ENCODE results near the gene SCYL1. TPM values are rescaled to one million over a fixed set of nuclear protein-coding genes. Genes with fewer than 3 reads are reported as not detected.
A peak's percentile ranks its signal among the peaks of the same experiment; 100 is the strongest.

SCYL1 gene
- total RNA-seq, 1 experiment from 2014 or later = 54.7 TPM

DNA sequence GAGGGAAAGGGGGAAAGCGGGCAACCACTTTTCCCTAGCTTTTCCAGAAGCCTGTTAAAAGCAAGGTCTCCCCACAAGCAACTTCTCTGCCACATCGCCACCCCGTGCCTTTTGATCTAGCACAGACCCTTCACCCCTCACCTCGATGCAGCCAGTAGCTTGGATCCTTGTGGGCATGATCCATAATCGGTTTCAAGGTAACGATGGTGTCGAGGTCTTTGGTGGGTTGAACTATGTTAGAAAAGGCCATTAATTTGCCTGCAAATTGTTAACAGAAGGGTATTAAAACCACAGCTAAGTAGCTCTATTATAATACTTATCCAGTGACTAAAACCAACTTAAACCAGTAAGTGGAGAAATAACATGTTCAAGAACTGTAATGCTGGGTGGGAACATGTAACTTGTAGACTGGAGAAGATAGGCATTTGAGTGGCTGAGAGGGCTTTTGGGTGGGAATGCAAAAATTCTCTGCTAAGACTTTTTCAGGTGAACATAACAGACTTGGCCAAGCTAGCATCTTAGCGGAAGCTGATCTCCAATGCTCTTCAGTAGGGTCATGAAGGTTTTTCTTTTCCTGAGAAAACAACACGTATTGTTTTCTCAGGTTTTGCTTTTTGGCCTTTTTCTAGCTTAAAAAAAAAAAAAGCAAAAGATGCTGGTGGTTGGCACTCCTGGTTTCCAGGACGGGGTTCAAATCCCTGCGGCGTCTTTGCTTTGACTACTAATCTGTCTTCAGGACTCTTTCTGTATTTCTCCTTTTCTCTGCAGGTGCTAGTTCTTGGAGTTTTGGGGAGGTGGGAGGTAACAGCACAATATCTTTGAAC, 19.2 kb upstream of the SCYL1 start:
- Mint-ChIP-seq H3K27me3 (ENCODE audit: low read depth) (no peaks in the 10 kb centered on the region), H3K36me3 (ENCODE audit: insufficient read depth in 1 of 3, low read depth in 3 of 3) (peaks cover 0 to 33% (median 31%) of the 10 kb centered on the region in 3 experiments; a peak in 5 of 7 replicates), H3K9me3 (peaks cover 2 to 3% of the 10 kb centered on the region in 2 experiments; a peak in 3 of 5 replicates), H3K4me1 (peaks cover 38 to 39% of the 10 kb centered on the region in 2 experiments), H3K4me3 (peak overlapping the region; percentile 26 to 64; a peak in 4 of 5 replicates), H3K27ac (peak overlapping the region in 1 of 3 experiments; percentile 91; a peak in 2 of 7 replicates)
- Histone ChIP-seq H3K56ac (ENCODE audit: insufficient read length, low read depth, low read length) (no peak overlapping the region), H3K79me1 (ENCODE audit: insufficient read depth, low read depth, low read length, poor library complexity, severe bottlenecking) (no peaks in the 10 kb centered on the region), H4K8ac (replicated peaks; ENCODE audit: insufficient read length, low read depth, low read length) (no peak overlapping the region), H3K4ac (ENCODE audit: low read depth, low read length) (no peak overlapping the region), H4K91ac (ENCODE audit: insufficient read length, low read depth, low read length) (no peak overlapping the region), H3K79me2 (ENCODE audit: insufficient read depth, low read length) (peaks cover 31% of the 10 kb centered on the region; the same call in 1 of the 2 replicates), H2AK5ac (ENCODE audit: insufficient read length, low read length) (no peak overlapping the region), H4K20me1 (ENCODE audit: control insufficient read depth, insufficient read depth, insufficient read length) (no peaks in the 10 kb centered on the region), H2AFZ (ENCODE audit: low read length) (no peak overlapping the region), H3K23ac (ENCODE audit: insufficient read length, low read depth, low read length) (no peak overlapping the region), H2BK20ac (ENCODE audit: low read depth, low read length, poor library complexity, severe bottlenecking) (no peak overlapping the region), H3K9me3 (ENCODE audit: control insufficient read depth, low read depth, low read length) (no peaks in the 10 kb centered on the region), H2BK120ac (ENCODE audit: low read depth, low read length, poor library complexity, severe bottlenecking) (no peak overlapping the region), H3T11ph (ENCODE audit: low read length) (no peak overlapping the region), H3K27me3 (ENCODE audit: insufficient read depth, low read length) (no peaks in the 10 kb centered on the region), H3K23me2 (ENCODE audit: insufficient read length, low read depth, low read length, poor library complexity, severe bottlenecking) (peaks cover 9% of the 10 kb centered on the region), H2BK5ac (ENCODE audit: insufficient read length, low read length) (no peak overlapping the region), H3K4me2 (ENCODE audit: insufficient read depth, insufficient read length, low read length) (peak overlapping the region; percentile 26), H2BK12ac (ENCODE audit: insufficient read length, low read depth, low read length) (no peak overlapping the region), H3K9ac (ENCODE audit: extremely low read depth, insufficient read length, low read length) (peak overlapping the region; percentile 2), H4K5ac (ENCODE audit: insufficient read length, low read depth, low read length) (no peak overlapping the region), H3K4me1 (ENCODE audit: insufficient read depth, low read length) (no peaks in the 10 kb centered on the region), H3K14ac (ENCODE audit: insufficient read depth, low read length) (no peak overlapping the region), H2BK15ac (ENCODE audit: low read depth, low read length) (no peak overlapping the region), H3K18ac (ENCODE audit: insufficient read length, low read depth, low read length) (no peak overlapping the region), H3K27ac (ENCODE audit: insufficient read length, low read depth, low read length) (no peak overlapping the region)
- no peak for TF ChIP-seq CTCF (conservative IDR thresholded peaks at IDR 0.05)
- peak; percentile 30 for DNase-seq
- no CpG with 5 or more reads among the region's 12 CpGs for WGBS (ENCODE audit: extremely low coverage, insufficient read length, low lambda C conversion rate)
